GM19238 (cell line): ENCODE results near the gene LRP5.
"Not testable (repeated sequence)": the region's sequence is repeated elsewhere in the genome, so short reads cannot be mapped to it uniquely, and the experiment has no call there.

Experiments
- DNase-seq: peaks from one replicate; pipeline ENCODE4 v3.0.0; 2011; ENCODE audit warnings: low spot score; ENCODE audit not compliant: insufficient read length

The LRP5 gene

GRCh38 chr11:68414496-68415221 lies 102.3 kb downstream of the LRP5 start:
- DNase-seq: no peak

DNA sequence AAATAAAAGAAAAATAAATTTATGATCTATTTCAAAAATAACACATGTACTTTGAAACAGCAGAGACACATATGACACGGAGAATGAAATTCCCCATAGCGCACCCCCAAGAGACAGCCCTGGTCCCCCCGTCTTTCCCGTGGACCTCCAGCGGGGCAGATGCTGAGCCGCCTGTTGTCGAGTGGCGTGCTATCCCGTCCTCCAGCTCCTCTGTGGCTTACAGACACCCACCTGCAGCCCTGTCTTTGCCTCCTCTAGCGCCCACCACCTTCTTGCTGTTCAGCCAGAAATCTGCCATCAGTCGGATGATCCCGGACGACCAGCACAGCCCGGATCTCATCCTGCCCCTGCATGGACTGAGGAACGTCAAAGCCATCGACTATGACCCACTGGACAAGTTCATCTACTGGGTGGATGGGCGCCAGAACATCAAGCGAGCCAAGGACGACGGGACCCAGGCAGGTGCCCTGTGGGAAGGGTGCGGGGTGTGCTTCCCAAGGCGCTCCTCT lies 103.7 kb downstream of the LRP5 start:
- DNase-seq: no peak

DNA sequence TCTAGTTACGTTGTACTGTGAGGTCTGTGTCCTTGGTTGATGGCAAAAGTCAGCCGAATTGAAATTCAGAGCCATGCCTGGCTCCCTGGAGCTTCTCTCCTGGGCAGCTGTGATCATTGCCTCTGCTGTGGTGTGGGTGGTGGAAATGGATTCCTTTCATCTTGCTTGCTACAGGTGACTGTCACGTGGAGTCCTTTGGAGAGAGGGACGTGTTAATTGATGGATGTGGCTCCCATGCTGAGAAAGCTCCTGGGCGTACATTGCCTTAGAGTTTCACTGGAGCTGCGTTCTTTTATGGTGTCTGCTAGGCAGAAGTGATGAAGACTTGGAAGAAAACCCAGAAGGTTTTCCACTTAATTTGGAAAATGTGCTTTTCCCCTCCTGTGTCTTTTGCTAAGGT lies 106.3 kb downstream of the LRP5 start:
- DNase-seq: no peak

- DNase-seq: no peak
Observed at GRCh38 chr11:68420171-68420570, 107.8 kb downstream of the LRP5 start.

GRCh38 chr11:68423481-68423880 lies 111.1 kb downstream of the LRP5 start:
- no peak for DNase-seq

- no peak for DNase-seq
Observed at GRCh38 chr11:68424101-68424632, 111.8 kb downstream of the LRP5 start.

DNA sequence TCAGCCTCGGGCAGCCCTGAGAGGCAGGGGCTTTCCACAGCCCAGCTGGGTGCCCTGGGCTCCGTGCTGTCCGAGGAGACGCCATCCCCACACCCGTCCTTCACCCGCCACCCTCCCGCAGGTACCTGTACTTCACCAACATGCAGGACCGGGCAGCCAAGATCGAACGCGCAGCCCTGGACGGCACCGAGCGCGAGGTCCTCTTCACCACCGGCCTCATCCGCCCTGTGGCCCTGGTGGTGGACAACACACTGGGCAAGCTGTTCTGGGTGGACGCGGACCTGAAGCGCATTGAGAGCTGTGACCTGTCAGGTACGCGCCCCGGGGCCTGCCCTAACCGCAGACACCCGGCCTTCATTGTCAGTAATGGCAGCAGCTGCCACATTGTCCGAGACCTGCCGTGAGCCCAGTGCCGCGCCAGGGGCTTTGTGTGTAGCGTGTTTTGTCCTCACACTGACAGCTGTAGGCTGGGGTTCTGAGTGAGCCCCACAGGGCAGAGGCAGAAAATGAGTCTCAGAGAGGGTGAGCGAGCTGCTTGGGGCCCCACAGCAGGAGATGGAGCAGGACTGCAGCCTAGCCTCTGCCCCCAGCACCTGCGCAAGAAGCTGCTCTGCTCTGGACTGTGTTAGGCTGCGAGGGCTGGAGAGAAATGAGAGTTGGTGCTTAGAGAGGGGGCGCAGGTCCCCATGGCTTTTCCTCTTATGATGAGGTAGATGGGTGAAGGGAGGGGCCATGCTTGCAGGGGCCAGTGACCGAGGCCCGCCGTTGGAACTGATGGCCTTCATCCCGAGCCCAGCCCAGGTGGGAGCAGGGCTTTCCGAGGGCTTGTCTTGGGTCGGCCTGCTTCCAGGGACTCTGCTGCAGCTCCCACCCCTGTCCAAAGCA lies 112.8 kb downstream of the LRP5 start:
- DNase-seq: no peak

DNA sequence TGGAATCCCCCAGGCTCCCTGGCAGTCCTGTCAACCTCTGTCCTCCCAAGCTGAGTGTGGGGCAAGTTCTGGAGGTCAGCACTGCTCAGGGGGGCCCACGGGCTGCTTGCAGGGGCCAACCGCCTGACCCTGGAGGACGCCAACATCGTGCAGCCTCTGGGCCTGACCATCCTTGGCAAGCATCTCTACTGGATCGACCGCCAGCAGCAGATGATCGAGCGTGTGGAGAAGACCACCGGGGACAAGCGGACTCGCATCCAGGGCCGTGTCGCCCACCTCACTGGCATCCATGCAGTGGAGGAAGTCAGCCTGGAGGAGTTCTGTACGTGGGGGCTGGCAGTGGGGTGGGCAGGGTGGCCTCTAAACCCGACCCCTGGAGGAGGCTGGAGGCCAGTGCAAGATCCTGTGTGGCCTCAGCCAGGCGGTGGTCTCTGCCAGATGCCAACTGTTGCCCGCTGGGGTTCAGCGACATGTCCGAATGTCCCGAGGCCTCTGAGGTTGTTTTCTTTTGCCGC lies 113.5 kb downstream of the LRP5 start:
- DNase-seq: no peak

GRCh38 chr11:68429661-68430060 lies 117.3 kb downstream of the LRP5 start:
- DNase-seq: no peak

DNA sequence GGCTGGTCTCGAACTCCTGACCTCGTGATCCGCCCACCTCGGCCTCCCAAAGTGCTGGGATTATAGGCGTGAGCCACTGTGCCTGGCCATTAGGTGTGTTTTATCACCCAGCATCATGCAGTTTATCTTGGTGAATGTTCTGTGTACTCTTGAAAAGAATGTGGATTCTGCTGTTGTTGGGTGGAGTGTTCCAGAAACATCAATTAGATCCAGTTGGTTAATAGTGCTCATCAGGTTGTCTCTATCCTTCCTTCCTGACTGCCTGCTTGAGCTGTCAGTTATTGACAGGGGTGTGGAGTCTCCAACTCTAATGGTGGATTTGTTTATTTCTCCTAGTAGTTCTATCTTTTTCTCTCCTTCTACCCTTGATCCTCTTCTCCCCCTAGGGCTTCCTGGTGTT lies 118.0 kb downstream of the LRP5 start:
- DNase-seq: no peak

DNA sequence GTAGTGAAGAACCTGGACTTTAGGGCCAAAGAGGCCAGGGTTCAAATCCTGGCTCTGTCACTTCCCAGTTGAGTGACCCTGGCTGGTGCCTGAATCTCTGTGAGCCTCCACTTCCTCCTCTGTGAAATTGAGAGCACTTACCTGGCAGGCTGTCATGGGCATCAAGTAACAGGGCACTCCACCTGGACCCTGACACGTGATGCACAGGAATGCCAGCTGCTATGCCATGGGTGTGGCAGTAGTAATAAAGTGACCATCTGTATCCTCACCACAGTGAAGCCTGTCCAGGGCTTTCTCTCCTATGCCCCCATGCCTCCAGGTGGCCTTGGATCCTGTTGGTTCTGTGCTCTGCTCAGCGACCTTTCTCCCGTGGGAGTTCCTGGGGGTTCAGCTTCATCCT lies 118.4 kb downstream of the LRP5 start:
- DNase-seq: no peak

DNA sequence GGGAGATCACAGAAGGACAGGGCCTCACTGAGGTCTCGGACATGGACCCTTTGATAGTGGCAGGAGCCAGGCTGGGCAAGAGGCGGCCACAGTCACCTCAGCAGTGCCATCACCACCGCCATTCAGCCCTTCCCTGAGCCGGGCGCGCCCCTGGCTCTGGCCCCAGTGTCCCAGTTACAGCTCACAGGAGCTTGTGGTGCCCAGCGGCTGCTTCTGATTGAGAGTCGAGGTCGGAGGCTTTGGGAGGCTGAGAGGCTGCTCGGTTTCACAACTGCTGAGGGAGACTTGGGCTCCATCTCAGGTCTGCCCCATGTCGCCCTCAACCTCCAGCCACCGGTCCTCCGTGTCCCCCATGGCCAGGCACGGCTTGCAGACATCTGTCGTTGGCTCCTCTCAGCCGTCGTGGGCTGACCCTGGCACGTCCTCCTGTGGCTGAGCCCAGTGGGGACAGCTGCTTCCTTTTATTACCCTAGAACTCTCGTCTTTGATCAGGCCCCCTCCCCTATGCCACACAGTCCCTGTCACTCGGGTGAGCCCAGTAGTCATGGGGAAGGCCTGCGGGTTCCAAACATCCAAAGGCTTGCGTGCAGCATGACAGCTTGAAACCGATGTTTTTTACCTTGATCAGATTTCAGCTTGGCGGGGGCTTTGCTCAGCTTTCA lies 119.7 kb downstream of the LRP5 start:
- no peak for DNase-seq

DNA sequence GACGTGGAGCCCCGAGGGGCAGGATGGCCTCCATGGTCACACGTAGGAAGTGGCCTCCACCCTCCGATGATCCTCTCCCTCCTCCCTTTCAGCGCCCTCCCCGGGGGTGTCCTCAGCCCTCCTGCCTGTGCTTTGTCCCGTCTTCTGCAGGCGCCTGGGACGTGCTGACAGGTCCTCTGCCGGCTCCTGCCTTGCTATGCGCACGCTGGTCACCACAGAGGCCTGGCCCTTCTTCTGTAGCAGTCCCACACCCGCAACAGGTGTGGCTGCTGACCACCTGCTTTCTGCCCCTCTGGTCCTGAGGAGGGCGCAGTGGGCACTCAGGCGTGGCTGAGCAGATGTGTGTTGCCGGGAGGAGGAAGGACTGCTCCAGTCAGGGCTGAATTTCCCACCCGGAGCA lies 120.5 kb downstream of the LRP5 start:
- no peak for DNase-seq

GRCh38 chr11:68433541-68433940 lies 121.2 kb downstream of the LRP5 start:
- no peak for DNase-seq

DNA sequence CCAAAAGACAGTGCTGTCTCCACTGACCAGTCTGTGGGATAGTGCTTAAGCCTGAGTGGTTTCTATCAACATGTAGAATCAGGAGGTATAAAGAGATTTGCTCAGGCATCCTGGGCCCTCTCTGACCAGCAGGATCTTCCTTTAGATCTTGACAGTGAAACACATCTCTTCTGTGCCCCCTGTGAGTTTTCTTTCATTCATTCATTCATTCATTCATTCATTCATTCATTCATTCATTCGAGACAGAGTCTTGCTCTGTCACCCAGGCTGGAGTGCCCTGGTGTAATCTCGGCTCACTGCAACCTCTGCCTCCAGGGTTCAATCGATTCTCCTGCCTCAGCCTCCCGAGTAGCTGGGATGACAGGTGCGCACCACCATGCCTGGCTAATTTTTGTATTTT lies 121.8 kb downstream of the LRP5 start:
- DNase-seq: not testable (repeated sequence)

DNA sequence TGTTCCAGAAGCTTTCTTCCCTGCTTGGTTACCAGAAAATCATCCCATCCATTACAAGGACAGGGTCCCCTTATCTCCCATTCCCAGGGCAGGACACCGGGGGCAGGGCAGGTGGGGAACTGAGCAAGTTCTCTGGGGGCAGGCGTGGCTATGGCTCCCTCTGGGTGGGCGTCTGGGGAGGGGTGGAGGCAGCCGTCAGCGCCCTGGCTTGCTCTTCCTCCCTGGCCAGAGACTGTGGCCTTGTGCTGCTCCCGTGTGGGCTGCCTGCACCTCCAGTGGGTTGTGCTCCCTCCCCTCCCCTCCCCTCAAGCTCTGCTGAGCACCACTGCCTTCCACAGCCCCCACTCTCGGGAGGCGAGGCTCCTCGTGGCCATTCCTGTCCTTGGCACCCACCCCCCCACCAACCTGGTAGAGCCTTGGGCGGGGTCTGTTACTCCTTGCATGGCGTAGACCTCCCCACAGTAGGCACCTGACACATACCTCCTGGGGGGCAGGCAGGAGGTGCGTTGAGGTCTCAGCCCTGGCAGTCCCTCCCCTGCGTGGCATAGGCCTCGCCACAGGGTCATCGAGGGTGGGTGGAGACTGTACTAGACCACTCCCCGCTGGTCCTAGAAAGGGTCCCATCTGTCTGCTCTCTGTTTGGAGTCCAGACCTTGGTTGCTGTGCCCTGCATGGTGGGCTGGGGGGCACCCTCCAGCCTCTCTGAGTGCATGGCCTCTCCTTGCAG lies 123.9 kb downstream of the LRP5 start:
- DNase-seq: no peak

DNA sequence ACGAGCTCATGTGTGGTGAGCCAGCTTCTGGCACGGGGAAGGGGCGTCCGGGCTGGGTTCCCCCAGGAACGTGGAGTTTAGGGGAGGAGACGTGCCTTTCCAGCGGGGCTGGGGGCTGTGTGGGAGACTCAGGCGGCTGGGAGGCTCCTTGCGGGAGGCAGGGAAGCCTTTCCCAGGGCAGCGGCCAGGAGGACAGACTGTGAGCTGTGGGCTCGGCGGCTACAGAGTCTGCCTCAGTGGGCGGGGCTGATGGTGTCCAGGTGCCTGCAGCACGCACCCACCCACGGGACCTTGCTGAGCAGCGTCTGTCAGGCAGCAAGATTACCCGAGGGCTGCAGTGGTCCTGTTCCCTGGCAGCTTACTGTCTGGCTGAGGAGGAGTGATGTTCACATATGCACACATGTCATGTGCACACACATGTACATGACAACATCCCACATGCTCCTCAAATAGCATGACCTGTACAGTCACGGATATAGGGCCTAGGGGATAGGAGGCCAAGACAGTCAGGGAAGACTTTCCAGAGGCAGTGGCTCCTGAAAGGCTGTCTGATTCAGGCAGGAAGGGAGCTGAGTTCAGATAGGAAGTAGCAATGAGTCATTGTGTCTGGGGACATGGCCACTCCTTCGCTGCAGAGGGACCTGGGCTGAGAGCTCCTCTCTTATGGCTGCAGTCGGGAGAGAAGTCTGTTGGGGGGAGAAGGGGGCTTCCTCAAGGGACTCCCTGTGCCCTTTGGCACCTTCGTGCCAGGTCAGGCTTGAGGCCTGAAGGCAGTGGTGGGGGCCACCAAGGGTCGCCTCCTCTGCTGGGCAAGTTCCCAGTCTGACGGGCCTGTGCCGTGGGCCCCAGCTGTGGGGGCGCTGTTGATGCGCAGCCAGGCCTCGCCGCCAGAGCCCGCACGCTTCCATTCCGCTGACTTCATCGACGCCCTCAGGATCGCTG lies 124.9 kb downstream of the LRP5 start:
- no peak for DNase-seq

GRCh38 chr11:68437927-68438657 lies 125.7 kb downstream of the LRP5 start:
- no peak for DNase-seq

DNA sequence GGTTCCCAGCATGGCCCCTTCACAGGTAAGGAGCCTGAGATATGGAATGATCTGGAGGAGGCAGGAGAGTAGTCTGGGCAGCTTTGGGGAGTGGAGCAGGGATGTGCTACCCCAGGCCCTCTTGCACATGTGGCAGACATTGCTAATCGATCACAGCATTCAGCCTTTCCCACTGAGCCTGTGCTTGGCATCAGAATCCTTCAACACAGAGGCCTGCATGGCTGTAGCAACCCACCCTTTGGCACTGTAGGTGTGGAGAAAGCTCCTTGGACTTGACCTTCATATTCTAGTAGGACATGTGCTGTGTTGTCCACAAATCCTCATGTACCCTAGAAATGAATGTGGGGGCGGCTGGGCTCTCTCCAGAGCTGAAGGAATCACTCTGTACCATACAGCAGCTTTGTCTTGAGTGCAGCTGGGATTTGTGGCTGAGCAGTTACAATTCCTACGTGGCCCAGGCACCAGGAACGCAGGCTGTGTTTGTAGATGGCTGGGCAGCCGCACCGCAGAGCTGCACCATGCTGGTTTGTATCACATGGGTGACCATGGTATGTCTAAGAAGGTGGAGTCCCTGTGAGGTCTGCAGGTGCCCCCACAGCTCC lies 126.4 kb downstream of the LRP5 start:
- DNase-seq: no peak
